HG02943 (cell line): Measurements from ENCODE around the gene NUP62CL.

Source experiments
- ATAC-seq: cut with Tn5 transposase; IDR thresholded peaks from one replicate; pipeline ENCODE4 v1.9.1; 2021; ENCODE audit warnings: mild to moderate bottlenecking, low read depth, moderate library complexity; ENCODE audit not compliant: unreplicated experiment

NUP62CL gene

GRCh38 chrX:107154787-107155620 is 51.2 kb downstream of the NUP62CL start:
- ATAC-seq, result no peak

- no peak for ATAC-seq
Measured at GRCh38 chrX:107153005-107153404, 53.2 kb downstream of the NUP62CL start.

- ATAC-seq, result no peak
Measured at GRCh38 chrX:107146670-107147069, 59.6 kb downstream of the NUP62CL start.

DNA sequence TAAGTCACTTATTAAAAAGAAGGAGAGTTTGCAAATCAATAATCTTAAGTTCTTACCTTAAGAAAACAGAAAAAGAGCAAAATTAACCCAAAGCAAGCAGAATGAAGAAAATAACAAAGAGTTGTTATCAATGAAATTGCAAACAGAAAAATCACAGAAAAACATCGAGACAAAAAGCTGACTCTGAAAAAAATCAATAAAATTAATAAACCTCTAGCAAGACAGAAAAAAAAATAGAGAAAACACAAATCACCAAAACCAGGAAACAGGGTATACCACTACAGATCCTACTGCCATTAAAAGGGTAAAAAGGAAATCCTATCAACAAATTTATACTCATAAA is 70.3 kb downstream of the NUP62CL start:
- no peak for ATAC-seq

DNA sequence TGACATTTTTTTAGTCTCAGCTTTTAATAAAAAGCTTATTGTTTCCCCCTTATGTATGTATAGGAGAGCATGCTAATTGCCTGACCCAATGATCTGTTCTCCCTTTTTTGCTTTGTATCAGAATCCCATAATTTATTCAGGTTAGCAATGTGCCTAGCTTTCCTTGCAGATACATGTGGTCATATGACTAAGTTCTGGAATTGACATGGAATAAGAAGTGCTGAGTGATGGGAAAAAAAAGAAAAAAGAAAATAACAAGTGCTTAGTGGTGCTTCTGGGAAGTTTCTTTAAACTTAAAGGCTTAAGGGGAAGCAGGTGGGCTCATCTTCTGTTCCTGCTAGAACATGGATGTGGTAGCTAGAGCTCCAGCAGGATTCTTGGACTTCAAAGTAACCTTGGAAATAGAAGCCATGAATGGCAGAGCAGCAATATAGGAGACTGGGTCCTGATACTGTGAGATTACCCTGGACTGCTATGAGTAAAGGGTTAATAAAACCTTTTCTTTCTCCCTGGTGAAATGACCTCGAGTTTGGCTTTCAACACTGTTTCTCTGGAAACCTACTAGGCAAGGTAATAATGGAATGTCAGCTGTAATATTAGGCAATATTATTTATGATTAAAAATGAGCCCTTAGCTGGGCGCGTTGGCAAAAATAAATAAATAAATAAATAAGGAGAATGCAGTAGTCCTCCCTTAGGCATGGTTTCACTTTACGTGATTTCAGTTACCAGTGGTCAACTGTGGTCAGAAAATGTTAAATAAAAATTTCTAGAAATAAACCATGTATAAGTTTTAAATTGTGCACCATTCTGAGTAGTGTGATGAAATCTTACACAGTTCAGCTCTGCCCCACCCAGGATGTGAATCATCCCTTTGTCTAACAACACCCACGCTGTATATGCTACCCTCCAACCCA is 70.9 kb downstream of the NUP62CL start:
- peak; percentile 66 for ATAC-seq

DNA sequence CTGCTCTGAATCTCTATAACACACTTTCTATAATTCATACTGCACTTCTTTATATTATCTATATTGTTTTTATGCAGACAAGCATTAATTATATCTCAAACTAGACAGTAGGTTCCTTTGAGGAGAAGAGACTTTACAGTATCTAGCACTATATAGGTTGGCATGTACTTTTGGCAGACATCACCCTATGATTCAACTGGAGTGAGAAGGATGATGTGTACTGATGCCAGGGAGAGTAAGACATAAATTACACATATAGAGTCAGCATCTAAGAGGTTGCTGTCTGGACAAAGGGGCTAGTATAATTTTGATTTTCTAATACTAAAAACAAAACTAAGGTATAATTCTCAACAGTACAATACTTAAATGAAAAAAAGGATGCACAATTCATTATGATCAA is 82.5 kb downstream of the NUP62CL start:
- ATAC-seq, result no peak

- no peak for ATAC-seq
Measured at GRCh38 chrX:107119283-107119682, 87.0 kb downstream of the NUP62CL start.

- ATAC-seq, result peak; percentile 98
Measured at GRCh38 chrX:107118322-107119147, 87.7 kb downstream of the NUP62CL start, which contains the start of gene RBM41. Gene RBM41, minus strand, starts transcription at chrX:107118822. Its CDS starts 49 bp downstream, at chrX:107118773.

DNA sequence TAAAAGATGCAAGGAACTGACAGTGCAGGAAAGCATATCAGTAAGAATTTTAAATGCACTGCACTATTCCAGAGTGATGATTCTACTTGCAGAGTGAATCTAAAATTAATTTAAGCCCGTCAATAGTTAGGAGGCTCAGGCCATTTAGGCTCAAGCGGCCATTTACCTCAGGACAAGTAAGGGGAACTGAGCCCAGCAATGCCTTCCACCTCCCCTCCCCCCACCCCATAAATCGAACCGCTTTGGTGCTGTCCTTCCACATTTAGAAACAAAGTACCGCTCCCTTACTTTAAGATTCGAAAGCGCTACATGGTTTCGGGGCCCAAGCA is 88.3 kb downstream of the NUP62CL start:
- peak; percentile 10 for ATAC-seq

- no peak for ATAC-seq
Measured at GRCh38 chrX:107107459-107107858, 98.8 kb downstream of the NUP62CL start.

GRCh38 chrX:107102980-107103379 is 103.3 kb downstream of the NUP62CL start:
- ATAC-seq, result no peak

DNA sequence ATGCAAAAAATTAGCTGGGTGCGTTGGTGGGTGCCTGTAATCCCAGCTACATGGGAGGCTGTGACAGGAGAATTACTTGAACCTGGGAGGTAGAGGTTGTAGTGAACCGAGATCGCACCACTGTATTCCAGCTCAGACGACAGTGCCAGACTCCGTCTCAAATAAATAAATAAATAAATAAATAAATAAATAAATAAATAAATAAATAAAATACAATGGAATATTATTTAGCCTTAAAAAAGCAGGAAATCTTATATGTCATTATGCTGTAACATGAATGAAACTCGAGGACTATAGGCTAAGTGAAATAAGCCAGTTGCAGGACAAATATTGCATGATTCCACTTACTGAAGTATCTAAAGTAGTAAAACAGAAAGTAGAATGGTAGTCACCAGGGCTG is 130.1 kb downstream of the NUP62CL start:
- ATAC-seq, result no peak
